Measurements from ENCODE around the gene CST4. TPM values are rescaled to one million over a fixed set of nuclear protein-coding genes. Genes with fewer than 3 reads are reported as not detected.

CST4 gene
- total and polyA plus RNA-seq, 2 experiments from 2014 or later = not detected

DNA sequence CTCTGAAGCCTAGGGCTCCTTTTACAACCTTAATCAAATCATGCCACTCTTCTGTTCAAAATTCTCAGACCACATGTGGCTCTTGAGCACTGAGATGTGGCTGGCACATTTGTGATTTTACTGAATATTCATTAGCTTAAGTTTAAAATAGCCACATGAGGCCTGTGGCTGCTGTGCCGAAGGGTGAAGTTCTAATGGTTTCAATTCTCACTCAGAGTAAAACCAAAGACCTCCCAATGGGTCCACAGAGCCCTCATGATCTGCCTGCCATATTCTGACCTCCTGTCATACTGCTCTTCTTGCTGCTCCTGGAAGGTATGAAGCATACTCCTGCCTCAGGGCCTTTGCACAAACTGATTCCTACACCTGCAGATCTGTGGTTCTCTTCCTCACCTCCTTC is 43.3 kb downstream of the CST4 start (continued):
- TF ChIP-seq, protein P1, sequence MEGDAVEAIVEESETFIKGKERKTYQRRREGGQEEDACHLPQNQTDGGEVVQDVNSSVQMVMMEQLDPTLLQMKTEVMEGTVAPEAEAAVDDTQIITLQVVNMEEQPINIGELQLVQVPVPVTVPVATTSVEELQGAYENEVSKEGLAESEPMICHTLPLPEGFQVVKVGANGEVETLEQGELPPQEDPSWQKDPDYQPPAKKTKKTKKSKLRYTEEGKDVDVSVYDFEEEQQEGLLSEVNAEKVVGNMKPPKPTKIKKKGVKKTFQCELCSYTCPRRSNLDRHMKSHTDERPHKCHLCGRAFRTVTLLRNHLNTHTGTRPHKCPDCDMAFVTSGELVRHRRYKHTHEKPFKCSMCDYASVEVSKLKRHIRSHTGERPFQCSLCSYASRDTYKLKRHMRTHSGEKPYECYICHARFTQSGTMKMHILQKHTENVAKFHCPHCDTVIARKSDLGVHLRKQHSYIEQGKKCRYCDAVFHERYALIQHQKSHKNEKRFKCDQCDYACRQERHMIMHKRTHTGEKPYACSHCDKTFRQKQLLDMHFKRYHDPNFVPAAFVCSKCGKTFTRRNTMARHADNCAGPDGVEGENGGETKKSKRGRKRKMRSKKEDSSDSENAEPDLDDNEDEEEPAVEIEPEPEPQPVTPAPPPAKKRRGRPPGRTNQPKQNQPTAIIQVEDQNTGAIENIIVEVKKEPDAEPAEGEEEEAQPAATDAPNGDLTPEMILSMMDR (conservative IDR thresholded peaks at IDR 0.05; ENCODE audit: low read depth in 2 of 2) = no peak
- TF ChIP-seq EZH2 (IDR thresholded peaks at IDR 0.05; ENCODE audit: low read depth, unreplicated experiment) (no peak), JUNB (IDR thresholded peaks at IDR 0.05; ENCODE audit: unreplicated experiment) (no peak), EZH2phosphoT487 (IDR thresholded peaks at IDR 0.05; ENCODE audit: unreplicated experiment) (no peak), ZNF462 (CRISPR knock-in tag; IDR thresholded peaks at IDR 0.05) (no peak), STAT1 (IDR thresholded peaks at IDR 0.05; ENCODE audit: unreplicated experiment) (no peak), ZNF331 (CRISPR knock-in tag; IDR thresholded peaks at IDR 0.05; ENCODE audit: low read depth) (no peak)

GRCh38 chr20:23644164-23644563 is 44.7 kb downstream of the CST4 start:
- H3K27ac Mint-ChIP-seq = no peak overlapping the region
- Histone ChIP-seq H3K4me1 (ENCODE audit: insufficient read depth) (no peaks in the 10 kb centered on the region; the same call in 1 of the 2 replicates), H3K4me3 (no peak overlapping the region), H2AFZ (no peak overlapping the region), H4K20me1 (replicated peaks; ENCODE audit: insufficient read depth) (no peaks in the 10 kb centered on the region), H3K4me2 (no peak overlapping the region), H3K79me2 (replicated peaks; ENCODE audit: insufficient read depth) (no peaks in the 10 kb centered on the region), H3K27me3 (ENCODE audit: insufficient read depth) (no peaks in the 10 kb centered on the region), H3K36me3 (ENCODE audit: insufficient read depth) (no peaks in the 10 kb centered on the region), H3K9me2 (ENCODE audit: insufficient read depth) (peaks cover 3% of the 10 kb centered on the region), H3F3A (replicated peaks; ENCODE audit: low read depth) (no peaks in the 10 kb centered on the region), H3K27ac (ENCODE audit: low read depth) (no peak overlapping the region)
- no peak overlapping the region for H3K4me3 Mint-ChIP-seq
- H3K9me3 Mint-ChIP-seq = peaks cover 3% of the 10 kb centered on the region; the same call in 1 of the 3 replicates
- peaks cover 10% of the 10 kb centered on the region for H3K27me3 Mint-ChIP-seq (ENCODE audit: insufficient read depth, low read depth, poor library complexity)
- no peak for ATAC-seq
- H3K4me1 Mint-ChIP-seq = peaks cover 9% of the 10 kb centered on the region
- no peak for DNase-seq (ENCODE audit: low spot score)
- H3K36me3 Mint-ChIP-seq (ENCODE audit: low read depth) = no peaks in the 10 kb centered on the region; the same call in 2 of the 3 replicates
- no peak for TF ChIP-seq CREB1 (CRISPR knock-in tag; IDR thresholded peaks at IDR 0.05; ENCODE audit: low read depth)
- no peak for TF ChIP-seq ZNF331 (CRISPR knock-in tag; IDR thresholded peaks at IDR 0.05; ENCODE audit: low read depth)
- no peak for TF ChIP-seq JUNB (IDR thresholded peaks at IDR 0.05; ENCODE audit: unreplicated experiment)
- no peak for TF ChIP-seq EZH2phosphoT487 (IDR thresholded peaks at IDR 0.05; ENCODE audit: unreplicated experiment)
- no peak for TF ChIP-seq POLR2AphosphoS5 (IDR thresholded peaks at IDR 0.05; ENCODE audit: low read depth)
- no peak for TF ChIP-seq STAT1 (IDR thresholded peaks at IDR 0.05; ENCODE audit: unreplicated experiment)
- no peak for TF ChIP-seq ZNF114 (CRISPR knock-in tag; IDR thresholded peaks at IDR 0.05)
- no peak for TF ChIP-seq NANOG (IDR thresholded peaks at IDR 0.05; ENCODE audit: borderline replicate concordance)
- TF ChIP-seq, protein P2, sequence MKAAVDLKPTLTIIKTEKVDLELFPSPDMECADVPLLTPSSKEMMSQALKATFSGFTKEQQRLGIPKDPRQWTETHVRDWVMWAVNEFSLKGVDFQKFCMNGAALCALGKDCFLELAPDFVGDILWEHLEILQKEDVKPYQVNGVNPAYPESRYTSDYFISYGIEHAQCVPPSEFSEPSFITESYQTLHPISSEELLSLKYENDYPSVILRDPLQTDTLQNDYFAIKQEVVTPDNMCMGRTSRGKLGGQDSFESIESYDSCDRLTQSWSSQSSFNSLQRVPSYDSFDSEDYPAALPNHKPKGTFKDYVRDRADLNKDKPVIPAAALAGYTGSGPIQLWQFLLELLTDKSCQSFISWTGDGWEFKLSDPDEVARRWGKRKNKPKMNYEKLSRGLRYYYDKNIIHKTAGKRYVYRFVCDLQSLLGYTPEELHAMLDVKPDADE (IDR thresholded peaks at IDR 0.05) = no peak
- TF ChIP-seq, protein P1 (conservative IDR thresholded peaks at IDR 0.05; ENCODE audit: low read depth in 2 of 2) = no peak

Data from GM23338 (cell line).